Caki2 (cell line): Measurements from ENCODE around the gene NSUN4. TPM values are rescaled to one million over a fixed set of nuclear protein-coding genes. Genes with fewer than 3 reads are reported as not detected.

Experiments
- DNase-seq: peaks from one replicate; pipeline ENCODE4 v3.0.0-alpha.2; 2015; ENCODE audit warnings: low read depth
- in situ Hi-C: cut with HindIII; loops from 2 replicates; pipeline ENCODE4 v1.10.0; 2016; ENCODE audit warnings: low sequenced_read_pairs, low pct_unique_long_range_greater_than_20kb, mixed read lengths
- total RNA-seq: library from RNA; depleted of rRNA; stranded (reverse); fragments of >200 nt; shearing (Covaris generic); gene quantifications from 2 replicates; pipeline ENCODE4 v1.2.3, GENCODE V29; 2014; ENCODE audit warnings: low replicate concordance

The NSUN4 gene
- total RNA-seq, 1 experiment from 2014 or later, result 19.4 TPM

DNA sequence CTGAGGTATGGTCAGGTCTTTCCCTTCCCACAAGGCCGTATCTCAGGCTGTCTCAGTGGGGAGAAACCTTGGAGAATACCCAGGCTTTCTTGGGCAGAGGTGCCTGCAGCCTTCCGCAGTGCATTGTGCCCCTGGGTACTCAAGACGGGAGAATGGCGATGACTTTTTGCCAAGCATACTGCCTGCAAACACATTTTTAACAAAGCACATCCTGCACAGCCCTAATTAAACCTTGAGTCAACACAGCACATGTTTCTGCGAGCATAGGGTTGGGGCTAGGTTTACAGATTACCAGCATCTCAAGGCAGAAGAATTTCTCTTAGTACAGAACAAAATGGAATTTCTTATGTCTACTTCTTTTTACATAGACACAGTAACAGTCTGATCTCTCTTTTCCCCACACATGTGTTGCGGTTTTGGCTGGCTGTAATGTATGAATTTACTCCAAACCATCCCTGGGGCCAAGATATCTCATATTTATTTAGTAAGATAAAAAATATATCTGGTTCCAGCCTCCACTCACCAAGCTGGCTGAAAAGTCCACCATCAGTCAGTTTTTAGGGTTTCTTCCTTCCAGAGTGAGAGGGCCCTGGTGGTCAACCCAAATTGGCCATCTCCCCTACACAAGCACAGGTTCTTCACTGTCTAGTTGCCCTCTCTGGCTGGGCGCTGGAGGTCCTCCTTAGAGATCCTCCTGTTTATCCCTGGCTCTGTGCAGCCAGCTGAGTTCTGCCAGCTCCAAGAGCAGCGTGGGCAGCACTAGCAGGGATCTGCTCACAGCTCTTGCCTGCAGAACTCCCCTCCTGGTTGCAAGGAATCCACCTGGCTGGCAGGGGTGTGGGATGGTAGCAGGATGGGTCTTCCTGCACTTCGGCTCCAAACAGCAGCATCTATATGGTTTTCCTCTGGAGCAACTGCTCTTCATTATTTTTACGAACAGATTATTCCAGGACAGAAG lies 56.1 kb downstream of the NSUN4 start:
- no peak for DNase-seq
- in situ Hi-C loops, result no loop called here

DNA sequence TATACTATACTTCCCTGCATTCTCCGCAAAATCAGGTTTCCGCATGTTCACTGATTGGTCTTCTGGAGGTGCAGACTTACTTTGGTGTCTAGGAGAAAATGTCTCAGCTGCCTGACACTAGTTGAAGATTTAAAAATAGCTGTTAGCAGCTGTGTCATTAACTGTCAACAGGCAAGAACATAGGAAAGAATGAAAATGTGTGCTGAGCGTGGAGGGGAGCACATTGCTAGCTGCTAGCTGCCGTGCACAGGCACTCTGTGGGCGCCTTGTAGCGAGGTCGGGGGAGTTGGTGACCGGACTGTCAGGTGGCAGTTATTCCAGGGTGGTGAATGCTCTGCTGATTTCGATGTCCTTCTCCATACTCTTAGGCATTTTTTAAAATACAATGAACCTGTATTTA lies 58.7 kb downstream of the NSUN4 start:
- DNase-seq, result no peak
- in situ Hi-C loops, result no loop called here

DNA sequence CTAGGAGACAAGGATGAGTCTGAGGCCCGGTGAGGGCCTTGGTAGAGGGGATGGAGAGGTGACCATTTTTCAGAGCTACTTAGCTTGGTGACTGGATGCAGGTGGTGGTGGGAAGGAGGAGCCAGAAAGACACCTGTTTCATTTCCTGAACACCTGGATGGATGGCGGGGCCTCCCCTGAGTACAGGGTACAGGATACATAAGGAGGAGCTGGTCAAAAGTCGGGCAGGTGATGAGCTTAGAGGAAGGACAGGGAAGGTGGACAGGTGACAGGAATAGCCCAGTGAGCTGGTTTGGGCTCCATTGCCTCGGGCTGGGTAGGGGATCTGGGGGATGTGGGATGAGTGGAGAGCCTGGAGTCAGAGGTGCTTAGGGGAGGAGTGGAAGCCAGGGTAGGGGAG lies 59.8 kb downstream of the NSUN4 start:
- in situ Hi-C loops, result no loop called here
- no peak for DNase-seq

DNA sequence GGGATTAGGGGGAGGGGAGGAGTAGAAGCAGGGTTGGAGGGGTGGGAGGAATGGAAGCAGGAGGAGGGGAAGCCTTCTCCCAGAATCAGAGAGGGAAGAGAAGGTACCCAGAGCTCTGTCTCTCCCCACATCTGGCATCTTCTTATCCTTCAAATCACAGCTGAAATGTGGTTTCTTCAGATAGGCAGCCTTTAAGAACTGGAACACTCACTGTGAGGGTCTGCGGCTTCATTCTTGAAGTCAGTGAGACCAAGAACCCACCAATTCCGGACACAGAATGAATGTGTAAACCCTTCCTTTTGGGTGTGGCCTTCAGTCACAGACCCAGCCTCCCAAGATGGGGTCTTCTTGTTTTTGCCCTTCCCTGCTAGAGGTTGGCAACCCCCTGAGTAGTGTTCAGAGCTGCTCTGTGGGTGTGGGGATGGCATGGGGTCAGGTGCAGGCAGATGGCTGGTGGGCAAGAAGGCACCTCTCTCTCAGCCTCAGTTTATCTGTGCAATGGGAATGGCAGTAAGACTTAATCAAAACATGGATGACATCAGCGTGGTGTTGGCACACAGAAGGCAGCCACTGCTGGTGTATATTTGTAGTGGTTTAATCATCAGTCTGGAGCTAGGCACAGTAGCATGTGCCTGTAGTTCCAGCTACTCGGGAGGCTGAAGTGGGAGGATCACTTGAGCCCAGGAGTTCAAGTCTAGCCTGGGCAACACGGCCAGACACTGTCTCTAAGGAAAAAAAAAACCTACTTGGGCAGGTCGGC lies 60.7 kb downstream of the NSUN4 start:
- no peak for DNase-seq
- in situ Hi-C loops, result no loop called here

DNA sequence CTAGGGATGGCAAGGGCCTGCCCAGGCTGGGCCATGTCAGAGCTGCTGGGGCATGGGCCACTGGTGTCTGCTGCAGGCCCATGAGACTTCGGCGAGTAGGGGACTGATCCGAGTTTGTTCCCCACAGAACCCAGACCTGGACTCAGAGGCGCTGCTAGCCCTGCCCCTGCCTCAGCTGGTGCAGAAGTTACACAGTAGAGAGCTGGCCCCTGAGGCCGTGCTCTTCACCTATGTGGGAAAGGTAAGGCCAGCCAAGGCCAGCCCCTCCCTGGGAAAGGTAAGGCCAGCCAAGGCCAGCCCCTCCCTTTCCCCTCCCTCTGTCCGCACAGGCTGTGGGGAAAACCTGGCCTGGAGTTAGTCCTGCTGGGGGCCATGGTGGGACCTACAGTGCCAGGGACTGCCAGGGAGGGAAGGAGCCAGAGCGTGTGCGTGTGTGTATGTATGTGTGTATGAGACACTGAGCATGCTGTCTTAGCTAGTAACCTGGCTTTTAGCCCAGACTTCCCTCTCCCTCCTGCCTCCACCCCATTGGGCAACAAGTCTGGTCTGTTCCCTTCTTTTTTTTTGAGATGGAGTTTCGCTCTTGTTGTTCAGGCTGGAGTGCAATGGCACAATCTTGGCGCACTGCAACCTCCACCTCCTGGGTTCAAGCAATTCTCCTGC lies 61.5 kb downstream of the NSUN4 start:
- DNase-seq, result peak; percentile 38
- in situ Hi-C loops, result no loop called here

DNA sequence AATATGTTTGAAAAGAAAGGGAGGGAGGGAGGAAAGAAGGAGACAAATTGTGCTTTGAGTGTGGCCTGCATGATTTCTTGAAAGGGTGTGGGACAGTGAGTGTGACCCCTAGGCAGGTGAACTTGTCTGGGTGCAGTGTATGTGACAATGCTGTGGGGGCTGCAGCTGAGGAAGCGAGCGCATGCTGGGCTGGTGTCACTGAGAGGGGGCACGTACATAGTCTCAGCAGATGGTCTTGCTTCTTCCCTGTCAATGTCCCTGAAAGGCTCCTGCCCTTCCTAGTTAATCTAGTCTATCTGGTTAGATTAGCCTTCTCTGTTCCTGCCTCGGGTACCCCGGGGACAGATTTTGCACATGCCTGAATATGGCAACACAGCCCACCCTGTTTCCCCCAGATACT lies 63.3 kb downstream of the NSUN4 start:
- DNase-seq, result no peak

DNA sequence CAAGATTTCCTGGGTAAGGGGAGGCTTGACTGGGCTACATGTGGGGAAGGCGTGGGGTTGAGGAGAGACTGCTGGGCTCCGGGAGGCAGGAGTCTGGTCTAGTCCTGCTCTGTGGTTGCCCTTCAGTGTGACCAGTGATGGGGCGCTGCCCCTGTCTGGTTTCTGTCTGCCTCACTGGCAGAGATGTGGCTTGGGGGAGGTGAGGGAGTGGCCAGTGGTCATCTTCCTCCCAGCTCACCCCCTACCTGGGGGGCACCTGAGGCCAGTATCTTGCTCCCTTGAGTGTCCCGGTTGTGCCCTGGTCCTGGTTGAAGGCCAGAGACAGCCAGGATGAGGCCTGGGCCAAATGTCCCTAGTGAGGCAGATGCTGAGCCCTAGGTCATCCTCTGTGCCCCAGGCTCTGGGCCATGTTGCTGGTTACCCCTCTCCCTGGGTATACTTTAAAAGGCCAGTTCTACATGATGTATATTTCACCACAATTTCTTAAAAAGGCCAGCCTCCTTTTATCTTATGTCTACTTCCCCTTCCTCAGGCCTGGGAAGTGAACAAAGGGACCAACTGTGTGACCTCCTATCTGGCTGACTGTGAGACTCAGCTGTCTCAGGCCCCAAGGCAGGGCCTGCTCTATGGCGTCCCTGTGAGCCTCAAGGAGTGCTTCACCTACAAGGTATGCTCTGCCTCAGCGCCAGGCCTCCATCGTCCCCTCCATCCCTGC lies 64.0 kb downstream of the NSUN4 start:
- no peak for DNase-seq
- in situ Hi-C loops, result no loop called here

More for the DNA sequence above, 63.3 kb downstream of the NSUN4 start:
- in situ Hi-C loops, result no loop called here

DNA sequence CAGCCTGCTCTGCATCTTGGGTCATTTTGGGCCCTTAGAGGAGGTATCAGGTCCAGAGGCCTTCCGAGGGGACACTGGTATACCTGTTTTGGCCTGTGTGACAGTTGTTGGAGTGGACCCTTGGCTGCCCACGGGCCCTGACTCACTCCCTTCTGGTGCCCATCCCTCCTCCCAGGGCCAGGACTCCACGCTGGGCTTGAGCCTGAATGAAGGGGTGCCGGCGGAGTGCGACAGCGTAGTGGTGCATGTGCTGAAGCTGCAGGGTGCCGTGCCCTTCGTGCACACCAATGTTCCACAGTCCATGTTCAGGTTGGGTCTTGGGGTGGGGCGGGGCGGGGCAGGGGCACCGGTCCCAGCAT lies 64.6 kb downstream of the NSUN4 start:
- in situ Hi-C loops, result no loop called here
- no peak for DNase-seq

DNA sequence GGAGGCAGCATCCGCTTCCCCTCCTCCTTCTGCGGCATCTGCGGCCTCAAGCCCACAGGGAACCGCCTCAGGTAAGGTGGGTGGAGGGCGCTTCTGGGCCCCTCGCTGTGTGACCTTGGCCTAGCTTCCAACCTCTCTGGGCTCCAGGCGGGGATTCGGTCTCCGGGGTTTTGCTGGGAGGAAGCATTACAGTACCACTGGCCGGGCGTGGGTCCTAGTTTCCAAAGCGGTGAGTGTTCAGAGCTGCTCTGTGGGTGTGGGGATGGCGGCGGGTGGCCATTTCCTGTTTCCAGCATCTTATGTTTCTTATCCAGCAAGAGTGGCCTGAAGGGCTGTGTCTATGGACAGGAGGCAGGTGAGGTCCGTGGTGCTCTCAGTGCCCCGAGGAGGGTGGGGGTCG lies 65.1 kb downstream of the NSUN4 start:
- in situ Hi-C loops, result no loop called here
- no peak for DNase-seq

DNA sequence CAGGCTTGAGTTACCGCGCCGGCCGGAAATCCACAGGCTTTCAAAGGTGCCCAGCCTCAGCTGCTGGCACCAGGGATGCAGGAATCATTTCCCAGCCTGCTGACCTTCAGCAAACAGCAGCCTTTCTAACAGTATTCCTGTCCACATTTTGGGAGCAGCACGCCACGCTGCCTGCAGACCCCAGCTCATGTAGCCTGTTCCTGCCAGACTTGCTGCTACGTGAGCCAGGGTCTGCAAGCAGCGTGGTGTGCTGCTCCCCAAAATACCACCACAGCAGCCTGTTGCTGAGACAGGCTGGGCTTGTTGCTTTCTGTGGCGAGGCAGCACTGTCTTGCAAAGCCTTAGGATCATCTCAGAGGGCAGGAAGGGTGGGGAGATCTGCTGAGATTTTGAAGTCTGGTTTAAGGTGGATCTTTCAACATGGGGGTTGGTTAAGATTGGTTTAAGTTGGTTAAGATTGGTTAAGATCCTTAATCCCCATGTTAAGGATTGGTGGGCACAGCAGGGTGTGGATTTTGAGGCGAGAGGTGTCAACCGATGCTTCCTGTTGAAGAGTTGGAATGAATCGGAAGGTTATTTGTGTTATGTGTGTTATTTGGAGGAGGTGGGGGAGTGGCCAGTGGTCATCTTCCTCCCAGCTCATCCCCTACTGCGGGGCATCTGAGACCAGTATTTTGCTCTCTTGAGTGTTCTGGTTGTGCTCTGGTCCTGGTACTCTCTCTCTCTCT lies 66.4 kb downstream of the NSUN4 start:
- in situ Hi-C loops, result no loop called here
- DNase-seq, result no peak

DNA sequence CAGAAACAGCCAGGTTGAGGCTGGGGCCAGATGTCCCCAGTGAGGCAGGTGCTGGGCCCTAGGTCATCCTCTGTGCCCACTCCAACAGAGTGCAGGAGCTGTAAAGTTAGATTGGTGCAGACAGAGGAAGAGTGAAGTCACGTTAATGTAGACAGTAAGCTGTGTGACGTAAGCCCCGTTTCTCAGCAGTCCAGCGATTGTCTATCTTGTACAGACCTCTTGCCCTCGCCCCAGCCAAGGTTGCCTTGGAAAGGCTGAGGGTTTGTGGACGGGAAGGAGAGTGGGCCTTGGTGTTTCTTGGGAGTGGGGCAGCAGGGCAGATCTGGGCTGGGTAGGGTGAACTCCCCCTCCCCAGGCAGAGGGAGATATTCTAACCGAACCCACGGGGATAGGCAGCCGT lies 67.0 kb downstream of the NSUN4 start:
- in situ Hi-C loops, result no loop called here
- DNase-seq, result no peak

DNA sequence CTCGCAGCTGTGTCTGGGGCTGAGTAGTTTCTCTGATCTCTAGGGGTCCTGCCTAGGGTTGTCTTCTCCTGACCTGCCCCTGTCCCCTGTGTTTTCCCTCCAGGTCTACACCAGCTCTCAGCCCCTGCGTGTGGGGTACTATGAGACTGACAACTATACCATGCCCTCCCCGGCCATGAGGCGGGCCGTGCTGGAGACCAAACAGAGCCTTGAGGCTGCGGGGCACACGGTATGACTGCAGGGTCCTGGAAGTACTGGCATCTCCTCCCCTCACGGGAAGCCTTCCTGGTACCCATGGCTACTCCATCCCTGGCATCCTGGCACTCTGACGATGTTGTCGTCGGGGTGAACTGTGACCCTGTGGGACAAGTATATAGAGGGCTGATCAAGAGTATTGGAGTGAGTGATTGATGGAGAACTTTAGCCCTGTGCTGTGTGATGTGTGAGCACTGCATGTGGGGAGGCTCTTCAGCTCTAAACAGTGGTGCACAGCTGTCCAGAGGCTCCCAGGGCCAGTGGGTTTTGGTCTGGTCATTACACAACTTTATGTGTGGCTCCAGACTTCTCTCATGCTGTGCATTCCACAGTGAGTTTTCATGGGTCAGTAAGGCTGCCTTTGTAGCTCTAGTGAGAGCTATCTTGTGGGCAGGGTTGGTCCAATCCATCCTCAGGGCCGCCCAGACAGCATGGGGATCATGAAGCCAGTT lies 67.9 kb downstream of the NSUN4 start:
- in situ Hi-C loops, result no loop called here
- DNase-seq, result no peak

DNA sequence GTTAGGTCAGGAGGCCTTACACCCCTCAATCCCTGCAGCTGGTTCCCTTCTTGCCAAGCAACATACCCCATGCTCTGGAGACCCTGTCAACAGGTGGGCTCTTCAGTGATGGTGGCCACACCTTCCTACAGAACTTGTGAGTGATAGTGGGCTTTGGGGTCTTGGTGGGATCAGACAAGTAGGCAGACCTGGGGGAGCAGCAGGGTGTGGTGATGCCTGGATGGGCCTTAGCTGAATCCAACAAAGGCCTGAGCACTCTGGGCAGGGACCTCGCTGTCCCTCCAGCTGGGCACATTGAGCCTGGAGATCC lies 68.4 kb downstream of the NSUN4 start:
- in situ Hi-C loops, result no loop called here
- no peak for DNase-seq

DNA sequence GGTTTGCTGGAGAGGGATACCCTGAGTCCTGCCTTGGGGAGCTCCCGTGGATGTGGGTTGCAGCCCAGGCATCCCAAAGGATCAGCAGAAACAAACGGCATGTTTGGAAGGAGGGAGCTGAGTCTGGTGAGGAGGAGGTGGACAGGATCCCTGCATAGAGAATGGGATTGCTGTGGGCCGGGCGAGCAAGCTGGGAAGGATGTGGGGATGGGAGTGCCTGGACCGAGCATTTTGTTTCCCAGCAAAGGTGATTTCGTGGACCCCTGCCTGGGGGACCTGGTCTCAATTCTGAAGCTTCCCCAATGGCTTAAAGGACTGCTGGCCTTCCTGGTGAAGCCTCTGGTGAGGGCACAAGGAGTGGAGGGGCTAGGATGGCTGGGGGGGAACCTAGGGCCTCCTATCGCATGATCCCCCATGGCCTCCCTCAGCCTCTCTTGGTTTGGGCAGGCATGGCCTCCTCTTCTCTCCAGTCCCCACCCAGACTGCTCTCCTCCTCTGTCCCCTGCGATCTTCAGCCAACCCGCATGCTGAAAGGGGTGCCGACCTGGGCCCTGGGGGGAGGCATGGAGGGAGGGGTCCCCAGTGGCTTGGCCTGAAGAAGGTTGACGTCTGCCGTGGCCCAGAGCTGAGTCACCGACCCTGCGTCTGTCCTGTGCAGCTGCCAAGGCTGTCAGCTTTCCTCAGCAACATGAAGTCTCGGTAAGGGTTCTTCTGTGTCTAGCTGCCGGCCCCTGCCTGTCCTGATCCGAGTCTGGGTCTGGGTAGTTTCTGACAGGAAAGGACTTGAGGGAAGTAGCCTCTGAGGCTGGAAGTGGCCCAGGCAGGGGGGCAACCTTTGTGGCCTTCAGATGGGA lies 69.8 kb downstream of the NSUN4 start:
- in situ Hi-C loops, result no loop called here
- no peak for DNase-seq

DNA sequence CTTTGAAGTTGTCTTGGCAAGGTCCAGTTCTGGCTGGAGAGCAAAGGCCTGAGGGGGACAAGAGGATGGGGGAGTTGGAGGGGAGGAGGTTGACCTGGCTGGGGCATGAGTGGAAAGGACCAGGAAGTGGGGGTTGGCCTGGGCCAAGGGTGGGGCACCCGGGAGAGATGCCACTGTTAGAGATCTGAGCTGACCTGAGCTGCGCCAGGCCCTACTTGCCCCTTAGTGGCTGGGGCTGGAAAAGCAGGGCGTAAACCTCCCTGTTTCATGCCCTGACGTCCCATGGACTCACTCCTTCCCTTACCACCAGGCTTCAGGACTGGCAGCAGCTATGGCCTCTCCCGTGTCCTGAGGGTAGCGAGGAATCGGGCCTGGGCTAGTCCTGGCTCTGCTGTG lies 70.4 kb downstream of the NSUN4 start:
- no peak for DNase-seq
- in situ Hi-C loops, result no loop called here
